ENCODE results near the gene MAEA.

MAEA gene

GRCh38 chr4:1310031-1310795, 20.5 kb downstream of the MAEA start:
- Histone ChIP-seq H3K4me3 (ENCODE audit: low read length) (peak overlapping the region; percentile 74), H3K36me3 (ENCODE audit: insufficient read depth, low read length) (peaks cover 38% of the 10 kb centered on the region), H3K4me2 (ENCODE audit: low read length) (peak overlapping the region; percentile 96), H3K9ac (ENCODE audit: low read depth, low read length) (peak overlapping the region; percentile 80), H3K27me3 (ENCODE audit: control insufficient read depth, insufficient read depth, low read length) (no peaks in the 10 kb centered on the region), H3K4me1 (ENCODE audit: control insufficient read depth, insufficient read depth, low read length) (peaks cover 27% of the 10 kb centered on the region), H3K9me3 (replicated peaks; ENCODE audit: low read length) (no peaks in the 10 kb centered on the region)

- H3K9me3 ChIP-seq (replicated peaks; ENCODE audit: low read length), result no peaks in the 10 kb centered on the region
- no peak overlapping the region for H3K9ac ChIP-seq (ENCODE audit: low read depth, low read length)
- peaks cover 27% of the 10 kb centered on the region for H3K4me1 ChIP-seq (ENCODE audit: control insufficient read depth, insufficient read depth, low read length)
- no peaks in the 10 kb centered on the region for H3K27me3 ChIP-seq (ENCODE audit: control insufficient read depth, insufficient read depth, low read length)
- H3K36me3 ChIP-seq (ENCODE audit: insufficient read depth, low read length), result peaks cover 39% of the 10 kb centered on the region
- peak overlapping the region; percentile 74 for H3K4me3 ChIP-seq (ENCODE audit: low read length)
- H3K4me2 ChIP-seq (ENCODE audit: low read length), result peak overlapping the region; percentile 96
Observed at GRCh38 chr4:1310796-1311631, 21.3 kb downstream of the MAEA start.

DNA sequence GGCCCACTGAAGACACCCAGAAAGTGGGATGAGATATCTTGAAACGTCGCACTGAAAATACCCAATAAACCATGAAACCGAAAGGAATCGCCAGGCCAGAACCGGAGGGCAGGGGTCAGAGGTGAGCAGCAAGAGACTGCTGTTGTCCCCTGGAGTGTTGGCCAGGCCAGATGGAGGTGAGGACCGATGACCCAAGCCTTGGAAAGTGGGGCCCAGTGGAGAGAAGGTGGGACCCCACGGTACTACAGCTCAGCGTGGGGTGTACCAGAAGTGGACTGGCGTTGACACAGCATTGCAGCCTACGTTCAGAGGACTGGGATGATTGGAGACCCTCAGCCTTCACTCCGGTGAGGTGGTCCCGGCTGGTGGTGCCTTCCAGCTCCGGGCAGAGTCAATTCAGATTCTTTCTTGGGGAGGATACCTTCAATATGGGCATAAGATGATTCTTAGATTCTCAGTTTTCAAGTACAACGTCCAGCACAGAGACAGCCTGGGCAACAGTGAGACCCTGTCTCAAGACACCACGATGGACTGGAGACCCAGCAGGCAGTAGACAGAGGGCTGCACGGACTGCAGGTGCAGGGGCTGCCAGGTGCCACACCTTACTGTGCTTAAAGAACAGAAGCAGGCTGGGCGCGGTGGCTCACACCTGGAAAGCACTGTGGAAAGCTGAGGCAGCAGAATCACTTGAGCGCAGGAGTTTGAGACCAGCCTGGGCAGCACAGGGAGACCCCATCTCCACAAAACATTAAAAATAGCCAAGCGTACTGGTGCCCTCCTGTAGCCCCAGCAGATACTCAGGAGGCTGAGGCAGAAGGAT, 23.3 kb downstream of the MAEA start:
- no peak overlapping the region for H3K9ac ChIP-seq (ENCODE audit: low read depth, low read length)
- no peaks in the 10 kb centered on the region for H3K27me3 ChIP-seq (ENCODE audit: control insufficient read depth, insufficient read depth, low read length)
- no peak overlapping the region for H3K4me3 ChIP-seq (ENCODE audit: low read length)
- no peak overlapping the region for H3K4me2 ChIP-seq (ENCODE audit: low read length)
- H3K36me3 ChIP-seq (ENCODE audit: insufficient read depth, low read length), result peaks cover 49% of the 10 kb centered on the region
- H3K9me3 ChIP-seq (replicated peaks; ENCODE audit: low read length), result no peaks in the 10 kb centered on the region
- H3K4me1 ChIP-seq (ENCODE audit: control insufficient read depth, insufficient read depth, low read length), result peaks cover 27% of the 10 kb centered on the region

DNA sequence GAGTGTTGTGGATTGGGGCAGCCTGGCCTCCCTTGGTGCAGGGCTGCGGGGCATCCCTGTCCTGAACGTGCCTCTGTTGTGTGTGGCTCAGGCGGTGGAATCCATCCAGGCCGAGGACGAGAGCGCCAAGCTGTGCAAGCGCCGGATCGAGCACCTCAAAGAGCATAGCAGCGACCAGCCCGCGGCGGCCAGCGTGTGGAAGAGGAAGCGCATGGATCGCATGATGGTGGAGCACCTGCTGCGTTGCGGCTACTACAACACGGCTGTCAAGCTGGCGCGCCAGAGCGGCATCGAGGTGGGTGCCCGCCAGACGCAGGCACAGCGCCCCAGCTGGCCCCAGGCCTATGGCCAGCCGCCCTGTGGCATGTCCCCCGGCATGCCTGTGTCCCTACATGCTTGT, 25.6 kb downstream of the MAEA start:
- Histone ChIP-seq H3K27me3 (ENCODE audit: control insufficient read depth, insufficient read depth, low read length) (no peaks in the 10 kb centered on the region), H3K4me3 (ENCODE audit: low read length) (no peak overlapping the region), H3K4me2 (ENCODE audit: low read length) (no peak overlapping the region), H3K4me1 (ENCODE audit: control insufficient read depth, insufficient read depth, low read length) (peaks cover 8% of the 10 kb centered on the region), H3K9me3 (replicated peaks; ENCODE audit: low read length) (no peaks in the 10 kb centered on the region), H3K36me3 (ENCODE audit: insufficient read depth, low read length) (peaks cover 64% of the 10 kb centered on the region), H3K9ac (ENCODE audit: low read depth, low read length) (no peak overlapping the region)

DNA sequence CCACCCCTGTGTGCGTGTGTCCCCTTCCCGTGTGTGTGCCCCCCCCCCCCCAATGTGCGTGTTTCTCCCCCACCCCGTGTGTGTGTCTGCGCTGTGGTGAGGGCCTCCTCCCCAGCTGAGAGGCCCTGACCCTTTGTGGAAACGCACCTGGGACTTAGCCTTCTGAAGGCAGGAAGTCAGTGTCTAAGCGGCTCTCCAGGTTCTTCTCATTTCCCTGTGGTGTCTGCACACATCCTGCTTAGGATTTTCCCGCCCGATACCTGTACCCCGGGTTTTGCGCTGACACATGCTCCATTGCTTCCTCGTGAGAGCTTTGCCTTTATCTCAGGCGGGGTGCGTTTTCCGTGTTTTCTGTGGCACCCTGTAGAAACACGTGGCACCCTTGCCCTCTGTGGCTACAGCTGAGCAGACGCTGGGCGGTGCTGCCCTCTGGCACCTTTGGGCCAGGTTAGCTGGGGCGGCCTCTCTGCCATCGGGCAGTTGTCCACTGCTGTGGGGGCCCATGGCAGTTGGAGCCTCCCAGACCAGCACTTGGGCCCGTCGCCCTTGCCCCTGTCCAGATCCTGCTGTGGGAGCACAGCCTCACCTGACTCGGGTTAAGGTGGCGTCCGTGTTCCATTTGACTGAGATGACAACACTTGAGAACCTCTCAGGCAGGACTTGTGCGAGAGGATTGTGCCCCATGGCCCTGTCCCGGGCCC, 26.3 kb downstream of the MAEA start:
- H3K9me3 ChIP-seq (replicated peaks; ENCODE audit: low read length), result no peaks in the 10 kb centered on the region
- H3K9ac ChIP-seq (ENCODE audit: low read depth, low read length), result no peak overlapping the region
- no peak overlapping the region for H3K4me2 ChIP-seq (ENCODE audit: low read length)
- peaks cover 1% of the 10 kb centered on the region for H3K4me1 ChIP-seq (ENCODE audit: control insufficient read depth, insufficient read depth, low read length)
- H3K36me3 ChIP-seq (ENCODE audit: insufficient read depth, low read length), result peaks cover 64% of the 10 kb centered on the region
- H3K4me3 ChIP-seq (ENCODE audit: low read length), result no peak overlapping the region
- H3K27me3 ChIP-seq (ENCODE audit: control insufficient read depth, insufficient read depth, low read length), result no peaks in the 10 kb centered on the region

DNA sequence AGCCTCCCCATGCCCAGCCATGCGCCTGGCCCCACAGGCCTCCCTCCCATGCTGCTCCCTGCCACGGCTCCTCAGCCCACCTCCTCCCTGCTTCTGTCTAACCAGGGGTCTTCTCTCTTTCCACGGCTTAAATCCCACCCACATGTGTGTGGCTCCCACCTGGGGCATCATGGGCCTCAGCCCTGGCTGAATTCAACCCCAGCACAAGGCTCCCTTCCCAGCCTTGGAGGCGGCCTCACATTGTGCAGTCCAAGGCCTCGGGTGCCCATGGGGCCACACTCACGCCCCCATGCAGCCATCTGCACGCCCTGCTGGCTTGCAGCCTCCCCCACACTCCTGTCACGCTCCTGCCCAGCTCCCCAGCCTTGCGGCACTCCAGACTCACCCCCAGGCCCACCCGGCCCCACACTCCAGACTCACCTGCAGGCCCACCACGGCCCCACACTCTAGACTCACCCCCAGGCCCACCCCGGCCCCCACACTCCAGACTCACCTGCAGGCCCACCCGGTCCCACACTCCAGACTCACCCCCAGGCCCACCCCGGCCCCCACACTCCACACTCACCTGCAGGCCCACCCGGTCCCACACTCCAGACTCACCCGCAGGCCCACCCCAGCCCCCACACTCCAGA, 27.0 kb downstream of the MAEA start:
- Histone ChIP-seq H3K4me3 (ENCODE audit: low read length) (no peak overlapping the region), H3K4me2 (ENCODE audit: low read length) (no peak overlapping the region), H3K4me1 (ENCODE audit: control insufficient read depth, insufficient read depth, low read length) (no peaks in the 10 kb centered on the region), H3K9me3 (replicated peaks; ENCODE audit: low read length) (no peaks in the 10 kb centered on the region), H3K9ac (ENCODE audit: low read depth, low read length) (no peak overlapping the region), H3K27me3 (ENCODE audit: control insufficient read depth, insufficient read depth, low read length) (no peaks in the 10 kb centered on the region), H3K36me3 (ENCODE audit: insufficient read depth, low read length) (peaks cover 60% of the 10 kb centered on the region)

DNA sequence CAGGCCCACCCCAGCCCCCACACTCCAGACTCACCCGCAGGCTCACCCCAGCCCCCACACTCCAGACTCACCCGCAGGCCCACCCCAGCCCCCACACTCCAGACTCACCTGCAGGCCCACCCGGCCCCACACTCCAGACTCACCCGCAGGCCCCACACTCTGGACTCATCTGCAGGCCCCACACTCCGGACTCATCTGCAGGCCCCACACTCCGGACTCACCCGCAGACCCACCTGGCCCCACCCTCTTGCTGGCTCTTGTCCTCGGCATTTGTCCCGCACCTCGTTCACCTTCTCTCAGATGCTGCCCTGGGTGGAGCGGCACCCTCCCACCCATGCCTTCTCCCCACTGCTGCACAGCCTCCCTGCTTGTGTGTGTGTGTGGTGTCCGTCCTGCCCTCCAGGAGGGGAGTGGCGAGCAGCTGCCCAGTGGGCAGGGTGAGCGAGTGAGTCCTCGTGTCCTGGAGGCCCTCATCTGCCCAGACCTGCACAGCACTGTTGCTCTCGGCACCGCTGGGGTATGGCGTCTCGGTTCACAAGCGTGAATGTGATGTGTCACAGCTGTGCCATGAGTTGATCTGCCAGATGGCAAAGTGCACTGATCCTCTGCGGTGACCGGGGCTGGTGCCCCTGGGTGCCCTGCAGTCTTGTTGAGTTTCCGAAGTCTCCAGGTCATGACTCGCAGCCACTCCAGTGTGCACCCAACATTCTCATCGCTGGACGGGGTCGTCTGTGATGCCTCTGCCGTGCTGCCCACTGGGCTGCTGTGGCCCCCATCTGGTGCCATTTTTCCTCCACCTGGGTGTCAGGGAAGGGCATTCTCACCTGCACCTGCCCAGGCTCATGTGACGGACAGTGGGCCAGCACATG, 27.7 kb downstream of the MAEA start:
- Histone ChIP-seq H3K4me2 (ENCODE audit: low read length) (no peak overlapping the region), H3K9ac (ENCODE audit: low read depth, low read length) (no peak overlapping the region), H3K4me3 (ENCODE audit: low read length) (no peak overlapping the region), H3K36me3 (ENCODE audit: insufficient read depth, low read length) (peaks cover 64% of the 10 kb centered on the region), H3K27me3 (ENCODE audit: control insufficient read depth, insufficient read depth, low read length) (no peaks in the 10 kb centered on the region), H3K4me1 (ENCODE audit: control insufficient read depth, insufficient read depth, low read length) (peaks cover under 1% of the 10 kb centered on the region), H3K9me3 (replicated peaks; ENCODE audit: low read length) (no peaks in the 10 kb centered on the region)

DNA sequence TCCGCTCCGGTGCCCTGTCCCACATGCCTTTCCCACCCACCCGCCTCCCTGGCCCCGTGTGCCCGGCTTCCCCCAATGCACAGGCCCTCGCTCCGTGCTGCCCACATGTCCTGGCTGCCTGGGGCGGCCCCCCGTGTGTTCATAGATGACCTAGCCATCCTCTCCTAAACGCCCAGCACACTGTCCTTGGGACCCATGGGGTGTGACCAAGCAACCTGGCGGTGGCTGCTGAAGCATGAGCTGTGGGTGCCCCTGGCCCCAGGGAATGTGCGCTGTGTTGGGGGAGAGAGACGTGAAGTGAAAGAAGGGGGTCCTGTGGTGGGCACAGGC, 28.3 kb downstream of the MAEA start:
- Histone ChIP-seq H3K4me1 (ENCODE audit: control insufficient read depth, insufficient read depth, low read length) (peaks cover 6% of the 10 kb centered on the region), H3K27me3 (ENCODE audit: control insufficient read depth, insufficient read depth, low read length) (no peaks in the 10 kb centered on the region), H3K9me3 (replicated peaks; ENCODE audit: low read length) (no peaks in the 10 kb centered on the region), H3K9ac (ENCODE audit: low read depth, low read length) (no peak overlapping the region), H3K36me3 (ENCODE audit: insufficient read depth, low read length) (peaks cover 62% of the 10 kb centered on the region), H3K4me3 (ENCODE audit: low read length) (no peak overlapping the region), H3K4me2 (ENCODE audit: low read length) (no peak overlapping the region)

DNA sequence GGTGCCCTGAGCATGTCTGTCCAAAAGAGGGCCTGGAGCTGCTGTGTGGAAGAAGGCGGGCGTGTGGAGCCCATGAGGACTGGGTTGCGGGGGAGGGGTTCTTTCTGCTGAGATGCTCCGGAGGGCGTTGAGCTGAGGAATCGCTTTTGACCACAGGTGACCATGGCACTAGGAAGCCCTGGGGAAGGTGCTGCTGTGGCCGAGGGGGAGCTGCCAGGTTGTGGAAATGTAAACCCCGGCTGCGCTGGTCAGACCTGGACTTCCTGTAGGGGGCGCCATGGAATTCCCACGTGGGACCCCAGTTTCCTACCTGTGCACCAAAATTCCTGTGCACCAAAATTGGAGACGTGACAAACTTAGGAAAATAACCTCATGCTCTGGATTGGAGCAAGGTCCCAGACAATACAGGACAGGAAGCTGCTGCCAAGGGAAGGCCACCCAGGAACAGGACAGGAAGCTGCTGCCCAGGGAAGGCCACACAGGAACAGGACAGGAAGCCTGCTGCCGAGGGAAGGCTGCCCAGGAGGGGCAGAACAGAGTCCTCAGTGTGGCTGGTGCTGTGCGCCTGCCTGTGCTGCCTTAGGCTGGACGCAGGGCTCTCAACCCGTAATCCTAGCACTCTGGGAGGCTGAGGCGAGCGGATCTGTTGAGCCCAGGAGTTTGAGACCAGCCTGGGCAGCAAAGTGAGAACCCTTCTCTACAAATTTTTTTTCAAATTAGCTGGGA, 29.0 kb downstream of the MAEA start:
- Histone ChIP-seq H3K9me3 (replicated peaks; ENCODE audit: low read length) (no peaks in the 10 kb centered on the region), H3K27me3 (ENCODE audit: control insufficient read depth, insufficient read depth, low read length) (no peaks in the 10 kb centered on the region), H3K36me3 (ENCODE audit: insufficient read depth, low read length) (peaks cover 62% of the 10 kb centered on the region), H3K4me1 (ENCODE audit: control insufficient read depth, insufficient read depth, low read length) (peaks cover 12% of the 10 kb centered on the region), H3K9ac (ENCODE audit: low read depth, low read length) (no peak overlapping the region), H3K4me3 (ENCODE audit: low read length) (no peak overlapping the region), H3K4me2 (ENCODE audit: low read length) (no peak overlapping the region)

DNA sequence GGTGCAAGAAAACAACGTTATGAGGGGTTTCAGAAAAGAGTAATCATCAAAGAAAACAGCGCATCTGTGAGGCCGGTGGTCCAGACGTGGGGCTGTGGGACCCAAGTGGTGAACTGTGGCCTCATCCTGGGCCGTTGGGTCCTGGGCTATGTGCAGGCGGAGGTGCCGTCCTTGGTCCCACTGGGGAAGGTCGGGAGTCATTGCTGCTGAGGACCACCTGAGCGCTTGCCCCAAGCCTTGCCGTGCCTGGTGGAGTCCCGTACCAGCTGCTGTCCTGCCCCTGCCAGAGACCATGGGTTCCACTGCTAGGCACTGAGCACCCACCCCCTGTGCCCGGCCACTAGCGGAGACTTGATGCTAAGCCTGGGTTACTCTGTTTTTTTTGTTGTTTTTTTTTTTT, 31.8 kb downstream of the MAEA start:
- H3K9ac ChIP-seq (ENCODE audit: low read depth, low read length), result no peak overlapping the region
- peaks cover 6% of the 10 kb centered on the region for H3K9me3 ChIP-seq (replicated peaks; ENCODE audit: low read length)
- no peaks in the 10 kb centered on the region for H3K27me3 ChIP-seq (ENCODE audit: control insufficient read depth, insufficient read depth, low read length)
- H3K4me1 ChIP-seq (ENCODE audit: control insufficient read depth, insufficient read depth, low read length), result peaks cover 26% of the 10 kb centered on the region
- no peak overlapping the region for H3K4me3 ChIP-seq (ENCODE audit: low read length)
- peaks cover 60% of the 10 kb centered on the region for H3K36me3 ChIP-seq (ENCODE audit: insufficient read depth, low read length)
- H3K4me2 ChIP-seq (ENCODE audit: low read length), result no peak overlapping the region
